ENCODE data around the gene TSKU. TPM values are rescaled to one million over a fixed set of nuclear protein-coding genes. Genes with fewer than 3 reads are reported as not detected.

The TSKU gene
- polyA plus RNA-seq, 1 of the 3 experiments (the other 2 are of a cell fraction): 20.7 TPM

DNA sequence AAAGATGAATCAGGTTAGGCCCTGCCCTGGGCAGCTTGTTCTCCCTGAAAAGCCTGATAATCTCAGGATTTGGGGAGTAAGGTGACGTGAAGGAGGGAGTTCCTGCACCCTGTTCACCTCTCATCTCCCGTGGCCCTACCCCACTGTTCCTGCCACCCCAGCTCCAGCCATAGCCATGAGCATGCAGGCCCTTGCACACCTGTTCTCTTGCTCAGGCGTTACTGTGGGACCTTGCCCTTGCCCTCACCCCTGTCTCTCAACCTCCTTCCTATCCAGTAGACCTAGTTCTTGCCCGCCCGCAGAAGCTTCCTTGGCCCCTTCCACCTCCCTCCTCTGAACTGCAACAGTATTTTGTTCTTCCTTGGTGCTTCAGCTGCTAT is 15.0 kb downstream of the TSKU start (continued):
- TF ChIP-seq, protein P1, sequence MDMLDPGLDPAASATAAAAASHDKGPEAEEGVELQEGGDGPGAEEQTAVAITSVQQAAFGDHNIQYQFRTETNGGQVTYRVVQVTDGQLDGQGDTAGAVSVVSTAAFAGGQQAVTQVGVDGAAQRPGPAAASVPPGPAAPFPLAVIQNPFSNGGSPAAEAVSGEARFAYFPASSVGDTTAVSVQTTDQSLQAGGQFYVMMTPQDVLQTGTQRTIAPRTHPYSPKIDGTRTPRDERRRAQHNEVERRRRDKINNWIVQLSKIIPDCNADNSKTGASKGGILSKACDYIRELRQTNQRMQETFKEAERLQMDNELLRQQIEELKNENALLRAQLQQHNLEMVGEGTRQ (IDR thresholded peaks at IDR 0.05; ENCODE audit: borderline replicate concordance, low read depth, low read length): no peak
- TF ChIP-seq, protein P2, sequence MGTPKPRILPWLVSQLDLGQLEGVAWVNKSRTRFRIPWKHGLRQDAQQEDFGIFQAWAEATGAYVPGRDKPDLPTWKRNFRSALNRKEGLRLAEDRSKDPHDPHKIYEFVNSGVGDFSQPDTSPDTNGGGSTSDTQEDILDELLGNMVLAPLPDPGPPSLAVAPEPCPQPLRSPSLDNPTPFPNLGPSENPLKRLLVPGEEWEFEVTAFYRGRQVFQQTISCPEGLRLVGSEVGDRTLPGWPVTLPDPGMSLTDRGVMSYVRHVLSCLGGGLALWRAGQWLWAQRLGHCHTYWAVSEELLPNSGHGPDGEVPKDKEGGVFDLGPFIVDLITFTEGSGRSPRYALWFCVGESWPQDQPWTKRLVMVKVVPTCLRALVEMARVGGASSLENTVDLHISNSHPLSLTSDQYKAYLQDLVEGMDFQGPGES (IDR thresholded peaks at IDR 0.05; ENCODE audit: low read depth, low read length): no peak
- TF ChIP-seq RFX5 (IDR thresholded peaks at IDR 0.05; ENCODE audit: low read length) (no peak), FOSL2 (IDR thresholded peaks at IDR 0.05; ENCODE audit: borderline replicate concordance, low read depth) (no peak), NFIC (IDR thresholded peaks at IDR 0.05; ENCODE audit: borderline replicate concordance) (no peak), SMC3 (IDR thresholded peaks at IDR 0.05; ENCODE audit: low read depth, low read length) (no peak), CHD2 (IDR thresholded peaks at IDR 0.05; ENCODE audit: low read length, partially characterized antibody) (no peak), YY1 (IDR thresholded peaks at IDR 0.05; ENCODE audit: low read depth) (no peak), PBX3 (IDR thresholded peaks at IDR 0.05) (no peak), TEAD4 (IDR thresholded peaks at IDR 0.05; ENCODE audit: borderline replicate concordance, insufficient read depth) (no peak)

GRCh38 chr11:76798671-76799065 is 15.5 kb downstream of the TSKU start:
- H3K9ac ChIP-seq: no peak overlapping the region
- no peak for DNase-seq
- WGBS (ENCODE audit: low lambda C conversion rate): 86% methylated on average over 9 of the region's 9 CpGs
- no peaks in the 10 kb centered on the region for H3K27me3 ChIP-seq (ENCODE audit: insufficient read depth)
- ChIA-PET CTCF (interaction anchor here (0.6 to 10.0 kb wide), 29 partner anchors 9 to 665 kb away, joined by 3 to 205 read pairs (median 4); partner anchors contain the start of genes B3GNT6 and TSKU), POLR2A (interaction anchor here (1.7 kb wide), 1 partner anchor 16 kb away, joined by 4 read pairs; the partner anchor contains the start of gene TSKU)
- H2AFZ ChIP-seq (ENCODE audit: low read depth): no peak overlapping the region
- no peak overlapping the region for H3K4me3 ChIP-seq (ENCODE audit: low read depth in 2 of 2, low read length in 1 of 2)
- no peaks in the 10 kb centered on the region for H3K9me2 ChIP-seq
- peaks cover 14% of the 10 kb centered on the region; the same call in 1 of the 2 replicates for H3K79me2 ChIP-seq (ENCODE audit: insufficient read depth)
- H3K9me3 ChIP-seq: no peaks in the 10 kb centered on the region
- H3K36me3 ChIP-seq (replicated peaks in 1 of 2; ENCODE audit: control insufficient read depth in 1 of 2, insufficient read depth in 2 of 2, low read length in 1 of 2): peaks cover 0 to 14% of the 10 kb centered on the region in 2 experiments
- H3F3A ChIP-seq (replicated peaks; ENCODE audit: insufficient read depth): peaks cover 4% of the 10 kb centered on the region
- H4K20me1 ChIP-seq (ENCODE audit: insufficient read depth): peaks cover 38% of the 10 kb centered on the region
- no peak overlapping the region; a peak in 1 of 4 replicates for H3K27ac ChIP-seq (ENCODE audit: low read depth in 2 of 2, low read length in 1 of 2)
- peaks cover 0 to 15% of the 10 kb centered on the region in 2 experiments; a peak in 2 of 4 replicates for H3K4me1 ChIP-seq (ENCODE audit: control insufficient read depth in 1 of 2, insufficient read depth in 2 of 2, low read depth in 1 of 2, low read length in 1 of 2)
- H3K4me2 ChIP-seq: peak overlapping the region; percentile 63; the same call in 1 of the 2 replicates
- TF ChIP-seq, protein P3, sequence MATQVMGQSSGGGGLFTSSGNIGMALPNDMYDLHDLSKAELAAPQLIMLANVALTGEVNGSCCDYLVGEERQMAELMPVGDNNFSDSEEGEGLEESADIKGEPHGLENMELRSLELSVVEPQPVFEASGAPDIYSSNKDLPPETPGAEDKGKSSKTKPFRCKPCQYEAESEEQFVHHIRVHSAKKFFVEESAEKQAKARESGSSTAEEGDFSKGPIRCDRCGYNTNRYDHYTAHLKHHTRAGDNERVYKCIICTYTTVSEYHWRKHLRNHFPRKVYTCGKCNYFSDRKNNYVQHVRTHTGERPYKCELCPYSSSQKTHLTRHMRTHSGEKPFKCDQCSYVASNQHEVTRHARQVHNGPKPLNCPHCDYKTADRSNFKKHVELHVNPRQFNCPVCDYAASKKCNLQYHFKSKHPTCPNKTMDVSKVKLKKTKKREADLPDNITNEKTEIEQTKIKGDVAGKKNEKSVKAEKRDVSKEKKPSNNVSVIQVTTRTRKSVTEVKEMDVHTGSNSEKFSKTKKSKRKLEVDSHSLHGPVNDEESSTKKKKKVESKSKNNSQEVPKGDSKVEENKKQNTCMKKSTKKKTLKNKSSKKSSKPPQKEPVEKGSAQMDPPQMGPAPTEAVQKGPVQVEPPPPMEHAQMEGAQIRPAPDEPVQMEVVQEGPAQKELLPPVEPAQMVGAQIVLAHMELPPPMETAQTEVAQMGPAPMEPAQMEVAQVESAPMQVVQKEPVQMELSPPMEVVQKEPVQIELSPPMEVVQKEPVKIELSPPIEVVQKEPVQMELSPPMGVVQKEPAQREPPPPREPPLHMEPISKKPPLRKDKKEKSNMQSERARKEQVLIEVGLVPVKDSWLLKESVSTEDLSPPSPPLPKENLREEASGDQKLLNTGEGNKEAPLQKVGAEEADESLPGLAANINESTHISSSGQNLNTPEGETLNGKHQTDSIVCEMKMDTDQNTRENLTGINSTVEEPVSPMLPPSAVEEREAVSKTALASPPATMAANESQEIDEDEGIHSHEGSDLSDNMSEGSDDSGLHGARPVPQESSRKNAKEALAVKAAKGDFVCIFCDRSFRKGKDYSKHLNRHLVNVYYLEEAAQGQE (IDR thresholded peaks at IDR 0.05; ENCODE audit: low read depth, low read length): no peak
- TF ChIP-seq TCF12 (IDR thresholded peaks at IDR 0.05): no peak
- TF ChIP-seq RXRA (IDR thresholded peaks at IDR 0.05; ENCODE audit: borderline replicate concordance, low read depth): no peak
- TF ChIP-seq, protein P2 (IDR thresholded peaks at IDR 0.05; ENCODE audit: low read depth, low read length): no peak
- no peak for TF ChIP-seq MEF2A (IDR thresholded peaks at IDR 0.05; ENCODE audit: borderline replicate concordance, low read depth)
- TF ChIP-seq NRF1 (IDR thresholded peaks at IDR 0.05; ENCODE audit: low read depth, low read length): no peak
- no peak for TF ChIP-seq YY1 (IDR thresholded peaks at IDR 0.05; ENCODE audit: low read depth)
- no peak for TF ChIP-seq GATA2 (CRISPR knock-in tag; IDR thresholded peaks at IDR 0.05)
- TF ChIP-seq FOSL2 (IDR thresholded peaks at IDR 0.05; ENCODE audit: borderline replicate concordance, low read depth): no peak
- TF ChIP-seq, protein P4, sequence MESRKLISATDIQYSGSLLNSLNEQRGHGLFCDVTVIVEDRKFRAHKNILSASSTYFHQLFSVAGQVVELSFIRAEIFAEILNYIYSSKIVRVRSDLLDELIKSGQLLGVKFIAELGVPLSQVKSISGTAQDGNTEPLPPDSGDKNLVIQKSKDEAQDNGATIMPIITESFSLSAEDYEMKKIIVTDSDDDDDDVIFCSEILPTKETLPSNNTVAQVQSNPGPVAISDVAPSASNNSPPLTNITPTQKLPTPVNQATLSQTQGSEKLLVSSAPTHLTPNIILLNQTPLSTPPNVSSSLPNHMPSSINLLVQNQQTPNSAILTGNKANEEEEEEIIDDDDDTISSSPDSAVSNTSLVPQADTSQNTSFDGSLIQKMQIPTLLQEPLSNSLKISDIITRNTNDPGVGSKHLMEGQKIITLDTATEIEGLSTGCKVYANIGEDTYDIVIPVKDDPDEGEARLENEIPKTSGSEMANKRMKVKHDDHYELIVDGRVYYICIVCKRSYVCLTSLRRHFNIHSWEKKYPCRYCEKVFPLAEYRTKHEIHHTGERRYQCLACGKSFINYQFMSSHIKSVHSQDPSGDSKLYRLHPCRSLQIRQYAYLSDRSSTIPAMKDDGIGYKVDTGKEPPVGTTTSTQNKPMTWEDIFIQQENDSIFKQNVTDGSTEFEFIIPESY (IDR thresholded peaks at IDR 0.05; ENCODE audit: borderline replicate concordance, low read depth): no peak
- no peak for TF ChIP-seq JUND (IDR thresholded peaks at IDR 0.05)
- TF ChIP-seq POLR2AphosphoS5 (IDR thresholded peaks at IDR 0.05; ENCODE audit: low read depth, low read length): no peak
- no peak for TF ChIP-seq TEAD4 (IDR thresholded peaks at IDR 0.05; ENCODE audit: borderline replicate concordance, insufficient read depth)
- no peak for TF ChIP-seq PBX3 (IDR thresholded peaks at IDR 0.05)

Data from SK-N-SH (cell line).